Caco-2 (cell line): ENCODE measurements around the gene GSG1L. TPM values are rescaled to one million over a fixed set of nuclear protein-coding genes. Genes with fewer than 3 reads are reported as not detected.

Source experiments
- BruUV-seq: library from RNA; stranded (reverse); fragments of 400-500 nt; replicated peaks from 2 replicates; lab custom pipeline; 2021; lab: Mats Ljungman, UMichigan
- CTCF ChIA-PET: fragments of 300-600 bp; sonication (Branson Sonifier 250); formaldehyde crosslinking; loops from one replicate; lab custom pipeline; 2022; ENCODE audit warnings: antibody characterized with exemption; lab: Charles Lee
- POLR2A ChIA-PET: fragments of 300-600 bp; sonication (Branson Sonifier 250); formaldehyde crosslinking; loops from one replicate; lab custom pipeline; 2022; ENCODE audit warnings: antibody characterized with exemption; lab: Charles Lee
- DNase-seq, 2 experiments: peaks; one replicate each; pipeline versions ENCODE4 v3.0.0 to v3.0.0-alpha.2; 2020 to 2022
- H3K27me3 ChIP-seq: replicated peaks from 2 replicates; pipeline ENCODE4 v1.6.0; 2011; ENCODE audit warnings: low read length; ENCODE audit not compliant: control insufficient read depth, insufficient read depth
- H3K36me3 ChIP-seq: 2 replicates; pipeline ENCODE4 v1.5.1; 2011; ENCODE audit warnings: low read length; ENCODE audit not compliant: control insufficient read depth, insufficient read depth
- H3K4me1 ChIP-seq: fragments of 250-450 bp; sonication (Bioruptor Pico); 2 replicates; pipeline ENCODE4 v1.5.1; 2020; ENCODE audit warnings: mild to moderate bottlenecking
- H3K4me3 ChIP-seq: 2 replicates; pipeline ENCODE4 v1.5.1; 2011; ENCODE audit warnings: low read depth, mild to moderate bottlenecking, control low read depth, low read length
- H3K9me3 ChIP-seq: fragments of 250-450 bp; sonication (Bioruptor Pico); 2 replicates; pipeline ENCODE4 v1.5.1; 2020; ENCODE audit warnings: mild to moderate bottlenecking, moderate library complexity
- H3K27ac Mint-ChIP-seq: one replicate; pipeline ENCODE4 v1.8.0; 2022; ENCODE audit warnings: mixed read lengths; ENCODE audit not compliant: unreplicated experiment
- H3K27me3 Mint-ChIP-seq: one replicate; pipeline ENCODE4 v1.8.0; 2022; ENCODE audit warnings: mixed read lengths; ENCODE audit not compliant: insufficient read depth, unreplicated experiment
- H3K36me3 Mint-ChIP-seq: one replicate; pipeline ENCODE4 v1.8.0; 2022; ENCODE audit warnings: mild to moderate bottlenecking, mixed read lengths; ENCODE audit not compliant: insufficient read depth, unreplicated experiment
- H3K4me1 Mint-ChIP-seq: one replicate; pipeline ENCODE4 v1.8.0; 2022; ENCODE audit warnings: low read depth, mixed read lengths; ENCODE audit not compliant: unreplicated experiment
- H3K4me3 Mint-ChIP-seq: one replicate; pipeline ENCODE4 v1.8.0; 2022; ENCODE audit warnings: mild to moderate bottlenecking, moderate library complexity, mixed read lengths; ENCODE audit not compliant: unreplicated experiment
- H3K9me3 Mint-ChIP-seq: one replicate; pipeline ENCODE4 v1.8.0; 2022; ENCODE audit warnings: mixed read lengths; ENCODE audit not compliant: unreplicated experiment
- intact Hi-C: fragments of 100-400 bp; cut with micrococcal nuclease; formaldehyde crosslinking; loops from one replicate; pipeline ENCODE4 v1.10.0; 2022; ENCODE audit not compliant: unreplicated experiment
- total RNA-seq: library from RNA; stranded (reverse); gene quantifications from 2 replicates; pipeline ENCODE4 v1.2.3, GENCODE V29; 2022
- TF ChIP-seq, protein P1 (sequence below), 2 experiments: fragments of 200-600 bp in 1 of 2; IDR thresholded peaks; 1 replicate in 1 of 2; 2 replicates in 1 of 2; pipeline versions ENCODE4 v1.5.1 to v1.8.0; 2011 to 2022; ENCODE audit warnings: antibody characterized with exemption in 1 of 2, control low read depth in 1 of 2, inconsistent platforms in 1 of 2, low read depth in 1 of 2, low read length in 1 of 2, mild to moderate bottlenecking in 1 of 2, moderate library complexity in 1 of 2; ENCODE audit not compliant: insufficient read depth in 1 of 2, severe bottlenecking in 1 of 2, unreplicated experiment in 1 of 2

Gene GSG1L
- total RNA-seq, 1 experiment from 2014 or later: not detected

DNA sequence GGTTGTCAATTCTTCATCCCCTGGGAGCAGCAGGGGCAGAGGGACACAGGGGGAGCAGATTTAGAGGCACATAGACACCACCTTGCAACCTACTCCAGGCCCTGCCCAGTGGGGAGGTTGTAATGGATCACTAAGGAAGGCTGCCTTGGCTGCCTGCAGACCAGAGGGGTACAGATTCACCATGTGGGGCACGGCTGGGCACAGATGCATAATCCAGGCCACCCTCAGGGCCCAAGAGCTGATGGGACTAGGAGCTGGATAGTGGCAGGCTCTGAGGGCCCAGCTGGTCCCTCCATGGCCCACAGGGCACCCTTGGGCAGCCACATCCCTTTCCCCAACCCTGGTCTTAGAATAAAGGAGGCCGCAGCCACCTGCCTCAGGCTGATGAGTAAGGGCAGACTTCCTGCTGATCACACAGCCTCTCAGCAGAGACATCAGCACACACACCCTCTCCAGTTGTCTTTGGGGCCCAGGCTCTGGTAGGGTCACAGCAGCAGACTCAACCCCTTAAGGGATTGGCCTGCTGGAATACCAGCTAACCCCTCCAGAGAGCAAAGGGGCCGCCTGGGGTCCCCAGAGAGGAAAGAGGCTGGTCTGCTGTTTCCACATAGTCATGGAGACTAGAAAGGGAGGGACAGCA lies 224.9 kb downstream of the GSG1L start:
- no peaks in the 10 kb centered on the region for H3K27me3 ChIP-seq
- H3K9me3 Mint-ChIP-seq: peaks cover 11% of the 10 kb centered on the region
- no peak overlapping the region for H3K4me3 ChIP-seq
- no peak overlapping the region for H3K4me3 Mint-ChIP-seq
- no peaks in the 10 kb centered on the region for H3K4me1 ChIP-seq
- no TSS peak for BruUV-seq
- H3K36me3 Mint-ChIP-seq: no peaks in the 10 kb centered on the region
- no peaks in the 10 kb centered on the region for H3K9me3 ChIP-seq
- no peak overlapping the region for H3K27ac Mint-ChIP-seq
- H3K27me3 Mint-ChIP-seq: peaks cover 20% of the 10 kb centered on the region
- CTCF ChIA-PET: no interaction called here
- H3K4me1 Mint-ChIP-seq: no peaks in the 10 kb centered on the region
- intact Hi-C loops: no loop called here
- no peak for DNase-seq
- H3K36me3 ChIP-seq: no peaks in the 10 kb centered on the region
- POLR2A ChIA-PET: no interaction called here
- TF ChIP-seq, protein P1, sequence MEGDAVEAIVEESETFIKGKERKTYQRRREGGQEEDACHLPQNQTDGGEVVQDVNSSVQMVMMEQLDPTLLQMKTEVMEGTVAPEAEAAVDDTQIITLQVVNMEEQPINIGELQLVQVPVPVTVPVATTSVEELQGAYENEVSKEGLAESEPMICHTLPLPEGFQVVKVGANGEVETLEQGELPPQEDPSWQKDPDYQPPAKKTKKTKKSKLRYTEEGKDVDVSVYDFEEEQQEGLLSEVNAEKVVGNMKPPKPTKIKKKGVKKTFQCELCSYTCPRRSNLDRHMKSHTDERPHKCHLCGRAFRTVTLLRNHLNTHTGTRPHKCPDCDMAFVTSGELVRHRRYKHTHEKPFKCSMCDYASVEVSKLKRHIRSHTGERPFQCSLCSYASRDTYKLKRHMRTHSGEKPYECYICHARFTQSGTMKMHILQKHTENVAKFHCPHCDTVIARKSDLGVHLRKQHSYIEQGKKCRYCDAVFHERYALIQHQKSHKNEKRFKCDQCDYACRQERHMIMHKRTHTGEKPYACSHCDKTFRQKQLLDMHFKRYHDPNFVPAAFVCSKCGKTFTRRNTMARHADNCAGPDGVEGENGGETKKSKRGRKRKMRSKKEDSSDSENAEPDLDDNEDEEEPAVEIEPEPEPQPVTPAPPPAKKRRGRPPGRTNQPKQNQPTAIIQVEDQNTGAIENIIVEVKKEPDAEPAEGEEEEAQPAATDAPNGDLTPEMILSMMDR (IDR thresholded peaks at IDR 0.05; ENCODE audit: insufficient read depth in 1 of 2, low read depth in 1 of 2, low read length in 1 of 2, severe bottlenecking in 1 of 2, unreplicated experiment in 1 of 2): no peak

DNA sequence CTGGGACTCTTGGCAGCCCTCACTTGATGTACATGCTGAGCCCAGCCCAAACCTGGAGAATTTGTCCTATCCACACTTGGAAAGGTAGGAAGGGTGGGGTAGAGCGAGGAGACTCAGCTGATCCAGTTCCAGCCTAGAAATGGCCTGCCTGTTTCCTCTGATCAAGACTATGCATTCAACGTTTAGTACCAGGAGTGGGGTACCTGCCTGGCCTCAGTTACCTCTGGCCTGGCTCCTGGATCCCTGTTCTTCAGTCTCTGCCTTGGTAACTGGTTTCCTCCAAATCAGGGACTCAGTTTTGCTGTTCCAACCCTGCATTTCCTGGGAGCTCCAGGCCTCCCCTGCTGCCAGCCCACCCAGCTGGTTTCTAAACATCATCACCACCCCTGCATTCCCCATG lies 233.5 kb downstream of the GSG1L start:
- no peak overlapping the region for H3K4me3 Mint-ChIP-seq
- POLR2A ChIA-PET: no interaction called here
- H3K9me3 Mint-ChIP-seq: peaks cover 26% of the 10 kb centered on the region
- Histone ChIP-seq H3K27me3 (no peaks in the 10 kb centered on the region; the same call in 1 of the 2 replicates), H3K36me3 (no peaks in the 10 kb centered on the region), H3K4me3 (no peak overlapping the region), H3K9me3 (no peaks in the 10 kb centered on the region), H3K4me1 (no peaks in the 10 kb centered on the region)
- no peak overlapping the region for H3K27ac Mint-ChIP-seq
- BruUV-seq: no TSS peak
- H3K27me3 Mint-ChIP-seq: peaks cover 8% of the 10 kb centered on the region
- no peak for DNase-seq
- CTCF ChIA-PET: no interaction called here
- no peaks in the 10 kb centered on the region for H3K4me1 Mint-ChIP-seq
- TF ChIP-seq, protein P1 (IDR thresholded peaks at IDR 0.05; ENCODE audit: insufficient read depth in 1 of 2, low read depth in 1 of 2, low read length in 1 of 2, severe bottlenecking in 1 of 2, unreplicated experiment in 1 of 2): no peak
- H3K36me3 Mint-ChIP-seq: no peaks in the 10 kb centered on the region
- intact Hi-C loops: no loop called here

DNA sequence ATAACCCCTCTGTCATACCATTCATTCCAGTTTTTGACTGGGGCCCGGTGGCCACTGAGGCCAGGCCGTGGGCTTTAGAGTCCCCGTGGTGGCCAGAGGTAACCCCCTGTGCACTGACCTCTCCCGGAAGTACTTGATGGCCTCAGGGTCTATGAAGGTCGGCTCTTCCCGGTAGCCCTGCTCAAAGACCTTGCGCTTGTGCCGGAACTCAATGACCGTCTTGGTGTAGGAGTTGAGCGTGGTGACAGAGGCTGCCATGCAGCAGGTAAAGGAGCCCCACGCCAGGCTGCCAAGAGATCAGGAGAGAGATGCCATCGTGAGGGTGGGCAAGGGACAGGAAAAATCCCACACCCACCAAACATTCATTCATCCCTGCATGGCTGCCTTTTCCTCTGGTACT lies 234.8 kb downstream of the GSG1L start:
- peaks cover 6% of the 10 kb centered on the region for H3K27me3 Mint-ChIP-seq
- TF ChIP-seq, protein P1 (IDR thresholded peaks at IDR 0.05; ENCODE audit: insufficient read depth in 1 of 2, low read depth in 1 of 2, low read length in 1 of 2, severe bottlenecking in 1 of 2, unreplicated experiment in 1 of 2): no peak
- no peak overlapping the region for H3K4me3 Mint-ChIP-seq
- no peak for DNase-seq
- H3K36me3 Mint-ChIP-seq: no peaks in the 10 kb centered on the region
- no peak overlapping the region for H3K4me3 ChIP-seq
- no peaks in the 10 kb centered on the region for H3K4me1 ChIP-seq
- ChIA-PET POLR2A (no interaction called here), CTCF (no interaction called here)
- H3K27me3 ChIP-seq: no peaks in the 10 kb centered on the region; the same call in 1 of the 2 replicates
- peaks cover 17% of the 10 kb centered on the region for H3K9me3 Mint-ChIP-seq
- H3K4me1 Mint-ChIP-seq: no peaks in the 10 kb centered on the region
- H3K36me3 ChIP-seq: no peaks in the 10 kb centered on the region
- intact Hi-C loops: no loop called here
- no peaks in the 10 kb centered on the region for H3K9me3 ChIP-seq
- BruUV-seq: no TSS peak
- no peak overlapping the region for H3K27ac Mint-ChIP-seq
